HFF-Myc (cell line): Measurements from ENCODE around the gene MAPK10.

ENCODE experiments used
- DNase-seq: peaks from one replicate; pipeline ENCODE4 v3.0.0-alpha.2; 2011; ENCODE audit warnings: low read depth; ENCODE audit errors: extremely low read depth
- H3K4me3 ChIP-seq: replicated peaks from 2 replicates; pipeline ENCODE4 v1.5.1; 2011; ENCODE audit warnings: low read depth, mild to moderate bottlenecking, control low read depth, low read length
- TF ChIP-seq, protein P1 (sequence below): IDR thresholded peaks from 2 replicates; pipeline ENCODE4 v1.5.1; 2012; ENCODE audit warnings: mild to moderate bottlenecking, low read depth, low read length, control low read depth; ENCODE audit errors: missing control alignments

The MAPK10 gene

DNA sequence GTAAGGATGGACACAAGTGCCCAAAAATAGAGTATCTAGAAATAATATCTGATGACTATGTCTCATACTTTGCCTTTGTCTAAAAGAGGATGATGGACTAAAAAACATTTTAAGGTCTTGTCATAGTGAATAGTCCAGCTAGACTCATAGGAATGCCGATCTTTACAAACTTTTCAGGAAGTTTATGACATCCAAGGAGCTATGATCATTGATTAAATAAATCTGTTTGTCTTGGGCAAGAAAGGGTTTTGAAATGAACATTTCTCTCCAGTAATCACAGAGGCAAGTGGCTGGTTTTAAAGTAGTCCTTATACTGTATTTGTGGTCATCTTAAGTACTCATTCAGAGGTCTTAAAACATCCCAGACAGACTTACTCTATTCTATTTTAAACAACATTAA lies 109.8 kb downstream of the MAPK10 start:
- TF ChIP-seq, protein P1, sequence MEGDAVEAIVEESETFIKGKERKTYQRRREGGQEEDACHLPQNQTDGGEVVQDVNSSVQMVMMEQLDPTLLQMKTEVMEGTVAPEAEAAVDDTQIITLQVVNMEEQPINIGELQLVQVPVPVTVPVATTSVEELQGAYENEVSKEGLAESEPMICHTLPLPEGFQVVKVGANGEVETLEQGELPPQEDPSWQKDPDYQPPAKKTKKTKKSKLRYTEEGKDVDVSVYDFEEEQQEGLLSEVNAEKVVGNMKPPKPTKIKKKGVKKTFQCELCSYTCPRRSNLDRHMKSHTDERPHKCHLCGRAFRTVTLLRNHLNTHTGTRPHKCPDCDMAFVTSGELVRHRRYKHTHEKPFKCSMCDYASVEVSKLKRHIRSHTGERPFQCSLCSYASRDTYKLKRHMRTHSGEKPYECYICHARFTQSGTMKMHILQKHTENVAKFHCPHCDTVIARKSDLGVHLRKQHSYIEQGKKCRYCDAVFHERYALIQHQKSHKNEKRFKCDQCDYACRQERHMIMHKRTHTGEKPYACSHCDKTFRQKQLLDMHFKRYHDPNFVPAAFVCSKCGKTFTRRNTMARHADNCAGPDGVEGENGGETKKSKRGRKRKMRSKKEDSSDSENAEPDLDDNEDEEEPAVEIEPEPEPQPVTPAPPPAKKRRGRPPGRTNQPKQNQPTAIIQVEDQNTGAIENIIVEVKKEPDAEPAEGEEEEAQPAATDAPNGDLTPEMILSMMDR, result no peak
- no peak for DNase-seq

DNA sequence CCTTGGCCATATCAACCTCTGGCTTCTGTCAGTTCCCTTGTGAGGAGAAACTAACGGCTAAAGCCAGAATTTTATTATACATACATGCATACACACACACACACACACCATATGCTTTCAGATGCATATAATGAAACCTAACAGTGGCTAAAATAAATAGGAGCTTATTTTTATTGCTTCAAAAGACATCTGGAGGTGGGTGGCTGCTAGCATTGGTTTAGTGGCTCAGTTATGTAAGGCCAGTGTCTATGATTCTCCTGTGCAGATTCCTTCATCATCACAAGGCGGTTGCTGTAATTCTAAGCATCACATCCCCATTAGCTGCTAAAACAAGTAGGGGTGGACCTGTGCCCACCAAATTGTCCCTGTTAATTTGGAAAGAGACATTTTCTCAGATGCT lies 110.8 kb downstream of the MAPK10 start:
- TF ChIP-seq, protein P1, result no peak
- DNase-seq, result no peak
- no peak overlapping the region for H3K4me3 ChIP-seq

More for the DNA sequence above, 109.8 kb downstream of the MAPK10 start:
- H3K4me3 ChIP-seq, result no peak overlapping the region

DNA sequence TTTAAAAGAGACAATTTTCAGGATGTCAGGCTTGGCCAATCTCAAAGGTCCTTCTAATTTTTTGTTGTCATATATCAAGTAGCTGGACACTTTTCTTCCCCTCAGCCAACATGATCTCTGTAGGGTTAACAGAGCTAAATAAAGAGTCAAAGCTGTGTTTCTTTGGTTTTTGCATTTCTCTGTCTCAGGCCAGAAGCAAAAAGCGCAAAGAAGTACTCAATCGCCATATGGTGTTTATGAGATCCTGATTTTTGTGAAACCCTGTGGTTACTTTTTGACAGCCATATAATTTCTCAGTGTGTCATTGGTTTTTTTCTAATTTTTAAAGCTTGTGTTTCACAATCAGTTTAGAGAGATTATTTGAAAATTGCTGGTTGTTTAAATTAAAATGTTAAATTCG lies 111.9 kb downstream of the MAPK10 start:
- TF ChIP-seq, protein P1, result no peak
- no peak for DNase-seq
- H3K4me3 ChIP-seq, result no peak overlapping the region

DNA sequence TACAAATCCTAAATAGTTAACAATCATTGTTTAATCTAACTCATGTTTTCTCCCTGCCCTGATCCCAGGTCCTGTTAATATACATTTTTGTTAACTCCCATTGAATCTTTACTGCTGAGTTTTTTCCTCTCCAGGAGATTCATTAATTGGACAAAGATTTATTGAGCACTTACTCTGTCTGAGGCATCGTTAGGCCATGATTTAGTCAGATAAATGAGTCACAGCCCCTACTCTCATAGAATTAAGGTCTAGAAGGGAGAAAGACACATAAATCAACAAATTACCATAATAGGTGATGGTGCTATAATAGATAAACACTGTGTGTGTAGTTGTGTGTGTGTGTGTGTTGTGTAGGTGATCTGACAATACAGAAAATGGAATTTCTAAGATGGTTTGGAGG lies 112.5 kb downstream of the MAPK10 start:
- no peak overlapping the region for H3K4me3 ChIP-seq
- TF ChIP-seq, protein P1, result no peak
- no peak for DNase-seq

DNA sequence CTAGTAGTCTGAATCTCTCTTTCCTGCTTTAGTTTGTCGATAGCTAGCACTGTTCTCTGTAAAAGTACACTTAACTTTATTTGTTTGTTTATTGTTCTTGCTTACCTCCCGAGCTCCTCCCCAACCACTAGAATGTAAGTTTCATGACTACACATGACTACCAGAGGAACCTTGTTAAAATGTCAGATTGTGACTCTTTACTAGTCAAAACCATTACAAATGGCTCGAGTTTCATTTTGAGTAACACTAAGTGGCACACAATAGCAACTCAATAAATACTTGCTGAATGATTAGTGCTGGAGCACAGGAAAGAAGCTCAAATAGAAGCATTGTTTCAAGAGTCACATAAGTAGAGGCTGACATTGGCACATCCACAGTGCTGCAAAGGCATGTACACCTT lies 116.1 kb downstream of the MAPK10 start:
- TF ChIP-seq, protein P1, result no peak
- no peak overlapping the region for H3K4me3 ChIP-seq
- DNase-seq, result no peak

DNA sequence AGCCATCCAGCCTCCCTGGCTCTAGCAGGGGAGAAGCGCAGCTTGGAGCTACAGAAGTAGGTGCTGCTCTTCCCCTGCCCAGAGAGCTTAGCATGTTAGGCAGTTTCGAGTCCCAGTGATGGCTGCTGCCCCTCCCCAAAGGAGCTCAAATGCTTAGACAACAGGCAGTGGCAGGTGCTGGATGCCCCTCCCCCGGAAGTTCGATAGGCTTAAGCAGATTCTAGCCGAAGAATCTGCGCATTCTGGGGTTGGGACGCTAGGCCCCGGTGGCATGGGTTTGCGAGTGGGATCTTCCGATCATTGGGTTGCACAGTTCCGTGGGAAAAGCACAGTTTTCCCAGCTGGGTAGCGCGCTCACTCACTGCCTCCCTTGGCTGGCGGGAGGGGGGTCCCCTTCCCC lies 117.2 kb downstream of the MAPK10 start:
- TF ChIP-seq, protein P1, result no peak
- DNase-seq, result no peak
- no peak overlapping the region for H3K4me3 ChIP-seq

DNA sequence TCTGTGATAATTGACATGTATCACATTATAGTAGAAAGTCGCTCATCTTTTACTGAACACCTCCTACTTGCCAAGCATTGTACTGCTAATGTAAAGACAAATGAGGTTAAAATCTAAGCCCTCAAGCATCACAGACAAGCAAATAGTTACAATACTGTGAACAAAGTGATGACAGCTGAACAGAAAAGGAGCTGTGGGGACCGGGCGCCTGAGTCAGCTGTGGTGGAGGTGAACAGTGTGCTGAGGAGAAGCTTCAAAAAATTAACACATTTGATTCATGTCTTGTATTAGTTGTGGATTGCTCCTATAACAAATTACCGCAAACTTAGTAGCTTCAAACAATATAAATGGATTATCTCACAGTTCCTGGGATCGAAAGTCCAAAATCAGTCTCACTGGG lies 124.3 kb downstream of the MAPK10 start:
- TF ChIP-seq, protein P1, result no peak
- no peak overlapping the region for H3K4me3 ChIP-seq
- DNase-seq, result no peak
